Nephron (organoid): ENCODE results near the gene TMEM248.

Source experiments
- H3K27ac Mint-ChIP-seq, 3 experiments: 2 replicates each; pipeline ENCODE4 v1.8.0; 2020; ENCODE audit warnings: mixed read lengths in 3 of 3, mild to moderate bottlenecking in 2 of 3, moderate library complexity in 1 of 3
- H3K27me3 Mint-ChIP-seq: 2 replicates; pipeline ENCODE4 v1.8.0; 2021; ENCODE audit warnings: low read depth, mild to moderate bottlenecking, moderate library complexity, mixed read lengths
- H3K36me3 Mint-ChIP-seq: 2 replicates; pipeline ENCODE4 v1.8.0; 2020; ENCODE audit warnings: low read depth, mixed read lengths
- H3K4me1 Mint-ChIP-seq: 2 replicates; pipeline ENCODE4 v1.8.0; 2020; ENCODE audit warnings: mixed read lengths
- H3K4me3 Mint-ChIP-seq, 3 experiments: 2 replicates each; pipeline ENCODE4 v1.8.0; 2020; ENCODE audit warnings: mild to moderate bottlenecking in 3 of 3, mixed read lengths in 3 of 3, moderate library complexity in 2 of 3
- H3K9me3 Mint-ChIP-seq: 2 replicates; pipeline ENCODE4 v1.8.0; 2020; ENCODE audit warnings: mixed read lengths
- TF ChIP-seq, protein P1 (sequence below), 3 experiments: fragments of 200-600 bp; sonication (generic); IDR thresholded peaks; one replicate each; pipeline ENCODE4 v1.5.0; 2021; ENCODE audit warnings: antibody characterized with exemption in 3 of 3; ENCODE audit not compliant: unreplicated experiment in 3 of 3

TMEM248 gene

DNA sequence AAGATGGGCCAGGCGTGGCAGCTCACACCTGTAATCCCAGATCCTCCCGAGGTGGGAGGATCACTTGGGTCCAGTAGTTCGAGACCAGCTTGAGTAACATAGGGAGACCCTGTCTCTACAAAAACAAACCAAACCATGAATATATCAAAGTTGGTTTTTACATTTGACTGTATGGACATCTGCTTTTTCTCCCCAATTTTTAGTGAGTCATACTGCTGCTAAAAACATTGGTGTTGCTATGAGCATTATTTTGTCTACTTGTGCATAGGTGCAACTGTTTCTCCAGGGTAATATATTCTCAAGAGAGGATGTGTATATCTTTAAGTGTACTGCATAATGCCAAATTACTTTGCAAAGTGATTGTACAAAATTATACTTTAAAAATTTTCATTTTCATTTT, 769 bp upstream of the TMEM248 start:
- Mint-ChIP-seq H3K27ac (peak overlapping the region in 1 of 3 experiments; percentile 97), H3K4me3 (peak overlapping the region; percentile 43 to 66 (median 50)), H3K36me3 (peaks cover 2% of the 10 kb centered on the region), H3K4me1 (peaks cover 18% of the 10 kb centered on the region), H3K27me3 (no peaks in the 10 kb centered on the region), H3K9me3 (no peaks in the 10 kb centered on the region)
- TF ChIP-seq, protein P1, sequence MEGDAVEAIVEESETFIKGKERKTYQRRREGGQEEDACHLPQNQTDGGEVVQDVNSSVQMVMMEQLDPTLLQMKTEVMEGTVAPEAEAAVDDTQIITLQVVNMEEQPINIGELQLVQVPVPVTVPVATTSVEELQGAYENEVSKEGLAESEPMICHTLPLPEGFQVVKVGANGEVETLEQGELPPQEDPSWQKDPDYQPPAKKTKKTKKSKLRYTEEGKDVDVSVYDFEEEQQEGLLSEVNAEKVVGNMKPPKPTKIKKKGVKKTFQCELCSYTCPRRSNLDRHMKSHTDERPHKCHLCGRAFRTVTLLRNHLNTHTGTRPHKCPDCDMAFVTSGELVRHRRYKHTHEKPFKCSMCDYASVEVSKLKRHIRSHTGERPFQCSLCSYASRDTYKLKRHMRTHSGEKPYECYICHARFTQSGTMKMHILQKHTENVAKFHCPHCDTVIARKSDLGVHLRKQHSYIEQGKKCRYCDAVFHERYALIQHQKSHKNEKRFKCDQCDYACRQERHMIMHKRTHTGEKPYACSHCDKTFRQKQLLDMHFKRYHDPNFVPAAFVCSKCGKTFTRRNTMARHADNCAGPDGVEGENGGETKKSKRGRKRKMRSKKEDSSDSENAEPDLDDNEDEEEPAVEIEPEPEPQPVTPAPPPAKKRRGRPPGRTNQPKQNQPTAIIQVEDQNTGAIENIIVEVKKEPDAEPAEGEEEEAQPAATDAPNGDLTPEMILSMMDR (IDR thresholded peaks at IDR 0.05; ENCODE audit: unreplicated experiment in 3 of 3) = no peak

DNA sequence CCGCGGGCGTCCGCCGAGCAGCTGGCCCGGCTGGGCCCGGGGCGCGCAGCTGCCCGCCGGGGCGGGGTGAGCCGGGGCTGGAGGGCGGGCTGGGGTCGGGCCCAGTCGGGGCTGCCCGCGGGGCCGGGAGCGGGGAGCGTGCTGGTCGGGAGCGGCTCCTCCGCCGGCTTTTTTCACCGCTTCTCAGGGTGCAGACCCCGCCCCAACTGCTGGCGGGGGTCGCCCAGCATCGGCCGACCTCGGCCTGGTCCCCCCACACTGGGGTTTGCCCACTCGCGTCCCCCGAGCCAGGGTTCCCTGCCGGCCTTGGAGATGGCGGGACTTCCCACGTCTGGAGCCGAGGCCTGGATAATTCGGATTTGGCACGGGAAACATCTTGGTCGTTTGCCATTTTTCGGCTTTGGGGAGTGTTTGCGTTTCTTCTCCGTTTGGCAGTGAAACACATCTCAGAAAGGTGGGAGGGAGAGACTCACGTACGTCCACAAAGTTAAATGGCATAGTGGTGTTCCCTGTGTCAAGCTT, 432 bp downstream of the TMEM248 start:
- H3K27ac Mint-ChIP-seq = peak overlapping the region; percentile 88 to 96 (median 91)
- H3K4me1 Mint-ChIP-seq = peaks cover 27% of the 10 kb centered on the region
- H3K36me3 Mint-ChIP-seq = peaks cover 9% of the 10 kb centered on the region
- no peaks in the 10 kb centered on the region for H3K27me3 Mint-ChIP-seq
- TF ChIP-seq, protein P1 (IDR thresholded peaks at IDR 0.05; ENCODE audit: unreplicated experiment in 3 of 3) = no peak
- peak overlapping the region; percentile 86 to 97 (median 96) for H3K4me3 Mint-ChIP-seq
- H3K9me3 Mint-ChIP-seq = no peaks in the 10 kb centered on the region

DNA sequence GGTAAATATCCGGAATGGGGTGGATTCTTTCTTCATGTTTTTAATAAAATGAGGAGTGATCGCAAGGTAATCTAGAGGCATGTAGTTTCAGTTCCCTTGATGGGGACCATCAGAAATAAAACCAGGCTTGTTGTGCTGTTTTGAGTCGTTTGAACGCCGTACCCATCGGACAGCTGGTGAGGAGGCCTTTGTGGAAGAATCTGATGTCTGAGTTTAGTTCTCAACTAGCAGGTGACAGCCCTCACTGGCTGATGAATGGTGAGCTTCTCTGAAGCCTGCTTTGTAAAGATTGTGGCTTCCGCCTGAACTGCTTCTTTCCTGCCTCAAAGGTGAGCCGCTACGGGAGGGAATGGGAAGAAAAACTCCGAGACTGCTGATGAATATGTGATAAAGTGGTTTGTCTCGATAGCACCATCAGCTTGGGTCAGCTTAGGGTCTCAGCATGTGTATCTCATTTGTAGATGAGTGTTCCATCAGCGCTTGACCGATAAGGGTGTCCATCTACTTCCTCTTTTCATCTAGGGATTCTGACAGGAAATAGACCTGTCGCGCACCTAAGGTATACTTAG, 977 bp downstream of the TMEM248 start:
- Mint-ChIP-seq H3K4me3 (peak overlapping the region; percentile 86 to 97 (median 96)), H3K27me3 (no peaks in the 10 kb centered on the region), H3K36me3 (peaks cover 9% of the 10 kb centered on the region), H3K27ac (peak overlapping the region; percentile 88 to 96 (median 91)), H3K4me1 (peaks cover 27% of the 10 kb centered on the region), H3K9me3 (no peaks in the 10 kb centered on the region)
- TF ChIP-seq, protein P1 (IDR thresholded peaks at IDR 0.05; ENCODE audit: unreplicated experiment in 3 of 3) = no peak

DNA sequence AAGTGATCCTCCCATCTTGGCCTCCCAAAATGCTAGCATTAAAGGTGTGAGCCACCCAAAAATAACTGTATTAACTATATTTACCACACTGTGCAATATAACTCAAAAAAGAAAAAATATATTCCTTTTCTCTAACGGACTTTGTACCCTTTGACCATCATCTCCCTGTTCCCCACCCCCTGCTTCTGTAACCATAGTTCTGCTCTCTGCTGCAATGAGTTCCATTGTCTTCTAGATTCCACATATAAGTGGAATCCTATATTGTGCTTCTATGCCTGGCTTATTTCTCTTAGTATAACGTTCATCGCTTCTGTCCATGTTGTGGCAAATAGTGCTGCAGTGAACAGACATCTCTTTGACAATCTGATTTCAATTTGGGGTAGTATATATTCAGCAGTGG, 4.2 kb downstream of the TMEM248 start:
- Mint-ChIP-seq H3K4me1 (peaks cover 27% of the 10 kb centered on the region), H3K27ac (peak overlapping the region in 2 of 3 experiments; percentile 7 to 44), H3K36me3 (peaks cover 18% of the 10 kb centered on the region), H3K9me3 (no peaks in the 10 kb centered on the region), H3K27me3 (no peaks in the 10 kb centered on the region), H3K4me3 (peak overlapping the region; percentile 4 to 54 (median 42))
- TF ChIP-seq, protein P1 (IDR thresholded peaks at IDR 0.05; ENCODE audit: unreplicated experiment in 3 of 3) = no peak

DNA sequence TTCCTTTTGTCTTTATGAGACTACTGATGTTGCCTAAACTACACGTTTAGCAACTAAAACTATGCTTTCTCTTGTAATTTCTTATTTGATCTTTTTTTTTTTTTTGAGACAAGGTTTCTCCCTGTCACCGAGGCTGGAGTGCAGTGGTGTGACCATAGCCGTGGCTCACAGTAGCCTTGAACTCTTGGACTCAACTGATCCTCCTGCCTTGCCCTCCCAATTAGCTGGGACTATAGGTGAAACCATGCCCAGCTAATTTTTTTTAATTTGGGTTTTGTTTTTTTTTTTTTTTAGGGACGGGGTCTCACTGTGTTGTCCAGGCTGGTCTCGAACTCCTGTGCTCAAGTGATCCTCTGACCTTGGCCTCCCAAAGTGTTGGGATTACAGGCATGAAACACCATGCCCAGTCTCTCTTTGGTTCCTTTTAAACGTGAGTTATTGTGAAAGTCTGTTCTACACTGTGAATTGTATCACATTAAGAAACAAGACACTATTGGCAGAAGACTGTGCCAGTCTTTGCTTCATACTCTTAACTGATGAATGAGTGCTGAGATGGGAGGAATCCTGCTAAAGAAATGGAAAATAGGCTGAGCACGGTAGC, 6.4 kb downstream of the TMEM248 start:
- Mint-ChIP-seq H3K4me1 (peaks cover 12% of the 10 kb centered on the region), H3K36me3 (peaks cover 24% of the 10 kb centered on the region), H3K27ac (no peak overlapping the region), H3K9me3 (no peaks in the 10 kb centered on the region), H3K27me3 (no peaks in the 10 kb centered on the region), H3K4me3 (no peak overlapping the region)
- TF ChIP-seq, protein P1 (IDR thresholded peaks at IDR 0.05; ENCODE audit: unreplicated experiment in 3 of 3) = no peak
